HG03460 (cell line): ENCODE results near the gene KCP.
"Not testable (repeated sequence)": the region's sequence is repeated elsewhere in the genome, so short reads cannot be mapped to it uniquely, and the experiment has no call there.

ENCODE experiments used
- ATAC-seq: cut with Tn5 transposase; IDR thresholded peaks from one replicate; pipeline ENCODE4 v1.9.1; 2021; ENCODE audit not compliant: unreplicated experiment

The KCP gene

DNA sequence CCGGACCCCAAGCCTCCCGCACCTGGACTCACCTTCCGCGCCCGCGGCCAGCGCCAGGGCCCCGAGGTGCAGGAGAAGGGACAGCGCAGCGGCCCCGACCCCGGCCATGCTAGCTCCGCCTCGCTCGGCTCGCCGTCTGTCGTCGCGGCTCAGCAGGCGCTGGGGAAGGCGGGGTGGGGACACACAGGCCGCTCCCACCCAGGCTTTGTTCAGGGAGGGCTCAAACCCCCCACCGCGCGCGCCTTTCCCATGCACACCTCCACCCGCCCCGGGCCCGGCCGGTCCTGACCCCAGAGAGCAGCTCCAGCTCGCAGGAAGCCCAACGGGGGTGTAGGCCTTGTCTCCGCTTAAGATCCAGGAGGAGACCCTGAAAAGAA, at the start of gene KCP:
KCP (minus strand) TSS at position 141 of the 377 bp plus-strand sequence; CDS start at position 108, 33 bp downstream.
- ATAC-seq: no peak

DNA sequence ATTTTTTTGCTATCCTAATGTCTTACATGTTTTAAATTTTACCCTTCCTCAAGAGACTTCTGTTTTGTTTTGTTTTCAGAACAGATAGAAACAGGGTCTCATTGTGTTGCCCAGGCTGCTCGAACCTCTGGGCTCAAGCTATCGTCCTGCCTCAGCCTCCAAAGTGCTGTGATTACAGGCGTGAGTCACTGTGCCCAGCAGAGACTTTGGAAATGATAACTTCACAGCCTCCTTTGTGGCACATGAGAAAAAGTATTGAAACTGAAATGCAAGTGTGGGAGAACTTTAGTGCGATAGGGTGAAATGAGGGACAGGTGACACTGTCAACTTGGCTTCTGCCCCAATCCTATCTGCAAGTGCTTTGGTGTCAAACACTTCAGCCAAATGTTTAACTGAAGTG, 48.8 kb upstream of the KCP start:
- ATAC-seq: no peak

DNA sequence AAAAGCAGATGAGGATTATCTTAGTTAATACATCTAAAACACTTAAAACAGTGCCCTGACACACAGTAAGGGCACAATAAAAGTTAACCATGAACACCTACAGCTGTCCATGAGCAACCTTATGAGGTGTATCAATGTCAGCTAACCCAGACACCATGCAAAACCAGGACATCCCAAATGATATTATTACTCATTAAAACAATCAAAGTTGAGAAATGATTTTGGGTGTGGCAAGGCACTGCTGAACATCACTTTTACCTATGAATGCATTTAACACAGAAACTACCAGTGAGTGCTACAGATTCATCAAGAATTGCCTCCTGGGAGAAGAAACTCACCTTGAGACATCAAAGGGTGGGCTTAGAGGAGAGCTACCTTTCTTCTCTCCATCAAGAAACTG, 45.5 kb upstream of the KCP start:
- ATAC-seq: no peak

DNA sequence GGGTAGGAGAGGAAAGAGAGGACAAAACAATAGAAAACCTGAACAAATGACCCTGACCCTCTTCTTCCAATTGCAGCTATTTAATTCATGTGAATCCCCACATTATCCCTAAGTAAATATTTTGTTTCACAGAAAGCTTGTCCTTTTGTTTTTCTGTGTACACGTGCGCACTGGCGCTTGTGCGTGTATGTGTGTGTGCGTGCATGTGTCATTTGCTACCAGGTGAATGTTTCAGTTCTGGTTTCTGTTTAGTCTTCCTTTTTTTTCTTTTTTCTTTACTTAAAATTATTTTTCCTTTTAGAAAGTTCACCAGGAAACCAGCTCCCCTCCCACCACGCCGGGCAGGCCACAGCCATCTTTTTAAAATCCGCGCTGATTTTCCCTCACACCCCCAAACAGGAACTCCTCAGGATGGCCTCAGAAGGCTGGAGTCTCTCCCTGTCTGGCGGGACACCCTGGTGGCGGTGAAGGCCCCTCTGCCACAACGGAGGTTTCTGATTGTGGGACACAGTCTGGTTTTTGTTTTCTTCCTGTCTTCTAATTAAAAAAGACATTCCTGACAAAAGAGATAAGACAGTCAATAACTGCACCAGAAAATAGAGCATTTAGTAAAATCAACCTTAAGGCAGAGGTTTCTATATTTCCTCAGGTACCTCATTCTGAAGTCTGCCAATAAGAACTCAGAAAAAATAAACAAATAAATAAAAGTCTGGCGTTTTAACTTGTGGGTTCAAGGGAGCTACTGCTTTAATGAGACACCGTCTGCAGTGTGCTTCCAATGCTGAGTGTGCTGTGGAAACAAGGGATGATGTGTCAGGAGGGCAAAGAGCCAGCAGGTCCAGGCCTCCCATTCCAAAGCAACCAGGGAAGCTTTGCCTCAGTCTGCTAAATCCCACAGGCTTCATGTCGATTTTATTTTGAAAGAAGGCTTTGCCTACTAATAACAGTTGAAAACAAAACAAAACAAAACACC, 44.6 kb upstream of the KCP start:
- ATAC-seq: peak; percentile 70

DNA sequence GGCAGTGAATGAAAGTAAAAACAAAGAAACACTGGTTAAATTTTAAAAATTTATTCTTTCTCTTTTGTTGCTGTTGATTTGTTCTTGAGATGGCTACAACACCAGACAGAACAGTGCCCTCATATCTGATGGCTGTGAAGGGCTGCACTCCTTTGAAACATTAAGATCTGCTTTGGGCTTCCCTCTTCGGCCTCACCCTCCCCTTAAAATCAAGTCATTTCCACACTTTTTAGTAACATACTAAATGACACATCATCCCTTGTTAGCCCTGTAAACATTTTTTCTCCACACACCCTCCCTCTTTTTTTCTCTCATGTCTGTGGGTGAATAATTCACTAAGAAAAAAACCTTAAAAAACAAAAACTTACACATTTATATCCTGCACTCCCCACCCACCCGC, 43.6 kb upstream of the KCP start:
- ATAC-seq: no peak

DNA sequence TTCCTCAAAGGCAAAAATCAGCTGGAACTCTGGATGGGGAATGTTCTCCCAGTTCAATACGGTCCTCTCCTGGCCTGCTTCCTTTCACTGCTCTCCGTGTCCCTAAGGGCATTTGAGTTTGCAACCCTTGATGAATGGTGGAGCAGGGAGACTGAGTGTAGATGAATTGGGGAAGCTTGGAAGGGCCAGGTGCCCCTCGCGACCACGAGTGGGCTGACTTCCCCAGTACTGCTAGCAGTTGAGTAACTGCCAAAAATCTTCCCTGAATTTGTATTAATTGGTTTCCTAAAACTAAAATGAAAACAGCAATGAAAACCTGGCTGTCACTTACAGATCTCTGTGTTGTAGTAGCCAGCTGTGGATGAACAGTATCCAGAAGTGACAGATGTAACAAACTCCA, 40.8 kb upstream of the KCP start:
- no peak for ATAC-seq

DNA sequence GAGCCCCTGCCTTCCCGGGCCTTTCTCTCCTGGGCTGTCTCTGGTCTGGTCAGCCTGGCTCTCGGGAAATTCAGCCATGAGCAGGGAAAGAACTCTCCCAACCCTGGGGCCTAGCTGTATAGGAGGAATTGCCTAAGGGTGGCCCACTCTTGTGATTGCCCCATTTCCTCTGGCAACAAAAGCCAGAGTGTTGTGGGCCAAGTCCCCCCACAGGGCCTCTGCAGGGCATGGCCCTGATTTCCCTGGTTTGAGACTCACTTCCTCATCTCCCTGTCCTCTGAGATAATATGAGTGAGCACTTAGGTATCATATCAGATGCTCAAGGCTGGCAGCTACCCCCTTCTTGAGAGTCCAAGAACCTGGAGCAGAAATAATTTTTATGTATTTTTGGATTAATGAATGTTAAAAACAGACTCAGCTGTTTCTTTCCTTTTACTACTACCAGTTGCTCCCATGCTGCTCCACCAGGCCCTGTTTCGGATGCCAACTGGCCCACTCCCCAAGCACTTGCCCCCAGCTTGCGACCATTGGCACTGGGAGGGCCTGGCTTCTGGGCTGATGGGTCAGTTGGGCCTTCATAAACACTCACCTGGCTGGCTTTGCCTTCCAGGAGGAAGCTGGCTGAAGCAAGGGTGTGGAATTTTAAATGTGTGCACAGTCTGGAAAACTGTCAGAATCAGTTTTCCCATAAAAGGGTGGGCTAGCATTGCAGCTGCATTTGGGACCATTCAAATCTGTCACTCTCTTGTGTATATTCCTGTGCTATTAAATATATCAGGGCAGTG, 38.7 kb upstream of the KCP start:
- ATAC-seq: no peak

DNA sequence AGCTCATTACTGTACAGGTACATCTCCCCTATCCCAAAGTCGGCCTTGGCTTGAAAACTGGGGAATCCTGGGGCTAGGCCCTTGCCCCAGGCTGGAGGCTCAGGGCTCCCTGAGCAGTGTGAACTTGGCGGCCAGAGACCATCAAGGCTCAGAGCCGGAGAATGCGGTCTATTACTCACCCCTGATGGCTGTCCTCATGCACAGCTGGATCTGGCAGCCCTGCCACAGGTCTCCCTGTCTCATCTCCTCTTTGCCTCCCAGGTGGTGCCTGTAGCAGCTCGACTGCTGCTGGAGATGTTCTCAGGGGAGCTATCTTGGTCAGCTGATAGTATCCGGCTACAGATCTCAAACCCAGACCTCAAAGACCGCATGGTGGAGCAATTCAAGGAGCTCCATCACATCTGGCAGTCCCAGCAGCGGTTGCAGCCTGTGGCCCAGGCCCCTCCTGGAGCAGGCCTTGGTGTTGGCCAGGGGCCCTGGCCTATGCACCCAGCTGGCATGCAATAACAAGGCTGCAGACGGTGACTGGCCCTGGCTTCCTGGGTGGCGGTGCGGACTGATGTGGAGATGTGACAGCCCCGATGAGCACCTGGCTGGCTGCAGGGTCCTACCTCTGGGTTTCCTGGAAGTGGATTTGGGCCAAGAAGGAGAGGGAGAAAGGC, 37.9 kb upstream of the KCP start:
- no peak for ATAC-seq

DNA sequence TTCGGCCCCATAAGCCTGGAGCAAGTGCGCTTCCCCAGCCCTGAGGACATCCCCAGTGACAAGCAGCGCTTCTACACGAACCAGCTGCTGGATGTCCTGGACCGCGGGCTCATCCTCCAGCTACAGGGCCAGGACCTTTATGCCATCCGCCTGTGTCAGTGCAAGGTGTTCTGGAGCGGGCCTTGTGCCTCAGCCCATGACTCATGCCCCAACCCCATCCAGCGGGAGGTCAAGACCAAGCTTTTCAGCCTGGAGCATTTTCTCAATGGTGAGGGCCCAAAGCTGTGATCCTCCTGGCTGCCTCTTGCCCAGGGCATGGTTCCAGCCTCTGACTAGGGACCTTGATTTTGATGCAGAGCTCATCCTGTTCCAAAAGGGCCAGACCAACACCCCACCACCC, 37.3 kb upstream of the KCP start:
- ATAC-seq: no peak

DNA sequence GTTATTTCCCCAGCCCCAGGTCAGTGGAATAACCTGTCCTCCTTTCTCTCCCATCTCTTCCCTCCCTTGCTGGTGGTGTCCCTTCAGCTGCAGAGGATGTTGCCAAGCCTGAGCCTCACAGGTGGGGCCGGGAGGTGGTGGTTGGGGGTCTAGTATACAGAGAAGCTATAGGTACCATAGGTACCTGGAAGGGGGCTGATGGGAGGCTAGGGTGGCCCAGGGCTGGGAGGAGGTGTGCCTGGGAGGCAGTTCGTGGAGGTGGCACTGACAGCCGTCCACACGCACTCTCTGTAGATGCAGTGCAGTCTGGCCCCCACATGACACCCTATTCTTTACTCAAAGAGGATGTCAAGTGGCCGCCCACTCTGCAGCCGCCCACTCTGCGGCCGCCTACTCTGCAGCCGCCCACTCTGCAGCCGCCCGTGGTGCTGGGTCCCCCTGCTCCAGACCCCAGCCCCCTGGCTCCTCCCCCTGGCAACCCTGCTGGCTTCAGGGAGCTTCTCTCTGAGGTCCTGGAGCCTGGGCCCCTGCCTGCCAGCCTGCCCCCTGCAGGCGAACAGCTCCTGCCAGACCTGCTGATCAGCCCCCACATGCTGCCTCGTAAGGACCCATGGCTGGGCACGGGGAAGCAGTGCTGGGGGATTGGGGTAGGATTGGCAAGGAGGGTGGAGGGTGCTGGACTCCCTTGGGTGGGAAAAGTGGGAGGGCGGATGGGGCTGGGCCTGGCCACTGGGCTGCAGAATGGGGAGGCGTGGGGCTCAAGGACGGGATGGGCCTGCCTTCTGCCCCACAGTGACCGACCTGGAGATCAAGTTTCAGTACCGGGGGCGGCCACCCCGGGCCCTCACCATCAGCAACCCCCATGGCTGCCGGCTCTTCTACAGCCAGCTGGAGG, 36.7 kb upstream of the KCP start:
- ATAC-seq: no peak

DNA sequence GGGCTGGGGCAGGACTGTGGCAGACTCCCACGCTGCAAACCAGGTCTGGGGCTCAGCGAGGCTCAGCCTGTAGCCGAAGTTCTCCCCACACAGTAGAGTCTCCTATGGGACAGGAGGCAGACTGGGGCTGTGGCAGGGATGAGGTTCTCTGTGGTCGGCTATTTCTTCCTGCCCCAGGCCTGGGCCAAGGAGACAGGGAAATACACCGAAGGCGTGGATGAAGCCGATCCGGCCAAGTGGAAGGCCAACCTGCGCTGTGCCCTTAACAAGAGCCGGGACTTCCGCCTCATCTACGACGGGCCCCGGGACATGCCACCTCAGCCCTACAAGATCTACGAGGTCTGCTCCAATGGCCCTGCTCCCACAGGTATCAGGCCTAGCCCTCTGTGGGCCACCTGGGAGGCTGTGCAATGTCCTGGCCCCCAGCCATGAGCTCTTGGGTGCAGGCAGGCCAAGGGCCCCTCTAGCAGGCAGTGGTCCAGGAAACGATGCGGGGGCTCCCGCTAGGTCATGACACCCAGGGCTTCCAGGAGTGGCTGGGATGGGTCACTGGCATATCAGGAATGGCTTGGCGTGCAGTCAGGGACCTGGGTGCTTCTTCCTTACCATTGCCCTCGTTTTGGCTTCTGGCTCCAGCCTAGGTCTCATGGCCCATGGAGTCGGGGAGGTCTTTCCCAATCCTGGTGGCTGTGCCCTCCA, 35.3 kb upstream of the KCP start:
- ATAC-seq: no peak

DNA sequence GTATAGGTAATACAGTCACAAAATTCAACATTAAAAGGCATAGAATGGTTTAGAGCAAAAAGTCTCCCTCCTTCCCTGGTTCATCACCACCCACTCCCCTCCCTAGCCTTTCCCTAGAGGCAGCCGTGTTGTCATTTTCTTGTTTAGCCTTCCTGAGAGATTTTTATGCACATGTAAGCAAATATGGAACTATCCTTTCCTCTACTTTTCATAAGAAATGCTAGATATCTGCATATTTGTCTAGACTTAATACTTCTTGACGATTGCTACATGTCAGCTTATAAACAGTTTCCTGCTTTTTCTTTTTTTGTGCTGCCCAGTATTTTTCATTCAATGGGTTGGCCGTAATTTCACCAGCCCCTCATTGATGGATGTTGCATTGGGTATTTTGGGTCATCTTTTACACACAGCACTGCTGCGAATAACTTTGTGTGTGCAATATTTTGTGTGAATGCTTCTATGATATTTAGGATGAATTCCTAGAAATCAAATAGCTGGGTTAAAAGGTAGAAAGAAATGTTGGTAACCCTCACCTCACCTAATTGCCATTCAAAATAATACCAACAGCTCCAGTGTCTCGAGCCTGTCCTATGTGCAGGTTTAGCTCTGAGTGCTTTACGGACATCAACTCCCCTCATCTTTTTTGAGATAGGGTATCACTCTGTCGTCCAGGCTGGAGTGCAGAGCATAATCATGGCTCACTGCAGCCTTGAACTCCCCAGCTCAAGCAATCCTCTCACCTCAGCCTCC, 34.2 kb upstream of the KCP start:
- ATAC-seq: no peak

DNA sequence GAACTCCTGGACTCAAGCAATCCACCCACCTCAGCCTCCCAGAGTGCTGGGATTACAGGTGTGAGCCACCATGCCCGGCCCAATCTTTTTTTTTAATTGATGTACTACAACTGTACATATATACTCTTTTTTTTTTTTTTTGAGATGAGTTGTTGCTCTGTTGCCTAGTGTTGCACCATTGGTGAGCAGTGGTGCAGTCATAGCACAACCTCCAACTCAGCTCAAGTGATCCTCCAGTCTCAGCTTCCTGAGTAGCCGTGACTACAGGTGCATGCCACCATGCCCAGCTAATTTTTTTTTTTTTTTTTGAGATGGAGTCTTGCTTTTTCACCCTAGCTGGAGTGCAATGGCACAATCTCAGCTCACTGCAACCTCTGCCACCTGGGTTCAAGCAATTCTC, 32.7 kb upstream of the KCP start:
- not testable (repeated sequence) for ATAC-seq

DNA sequence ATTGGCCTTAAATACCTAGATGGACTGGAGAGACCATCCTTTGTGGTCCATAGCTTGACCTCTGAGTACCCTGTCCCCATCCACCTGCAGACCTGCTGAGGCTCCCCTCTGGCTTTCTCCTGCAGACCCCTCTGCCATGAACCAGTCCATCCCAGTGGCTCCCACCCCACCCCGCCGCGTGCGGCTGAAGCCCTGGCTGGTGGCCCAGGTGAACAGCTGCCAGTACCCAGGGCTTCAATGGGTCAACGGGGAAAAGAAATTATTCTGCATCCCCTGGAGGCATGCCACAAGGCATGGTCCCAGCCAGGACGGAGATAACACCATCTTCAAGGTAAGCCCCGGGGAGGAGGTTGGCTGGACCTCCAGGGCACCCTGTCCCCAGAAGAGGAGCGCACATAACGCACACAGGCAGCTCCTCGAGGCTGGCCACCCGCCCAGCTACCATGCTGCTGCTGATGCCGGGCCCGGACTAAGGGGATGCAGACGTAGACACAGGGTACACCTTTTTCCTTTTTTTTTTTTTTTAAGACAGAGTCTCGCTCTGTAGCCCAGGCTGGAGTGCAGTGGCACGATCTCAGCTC, 31.5 kb upstream of the KCP start:
- ATAC-seq: no peak

DNA sequence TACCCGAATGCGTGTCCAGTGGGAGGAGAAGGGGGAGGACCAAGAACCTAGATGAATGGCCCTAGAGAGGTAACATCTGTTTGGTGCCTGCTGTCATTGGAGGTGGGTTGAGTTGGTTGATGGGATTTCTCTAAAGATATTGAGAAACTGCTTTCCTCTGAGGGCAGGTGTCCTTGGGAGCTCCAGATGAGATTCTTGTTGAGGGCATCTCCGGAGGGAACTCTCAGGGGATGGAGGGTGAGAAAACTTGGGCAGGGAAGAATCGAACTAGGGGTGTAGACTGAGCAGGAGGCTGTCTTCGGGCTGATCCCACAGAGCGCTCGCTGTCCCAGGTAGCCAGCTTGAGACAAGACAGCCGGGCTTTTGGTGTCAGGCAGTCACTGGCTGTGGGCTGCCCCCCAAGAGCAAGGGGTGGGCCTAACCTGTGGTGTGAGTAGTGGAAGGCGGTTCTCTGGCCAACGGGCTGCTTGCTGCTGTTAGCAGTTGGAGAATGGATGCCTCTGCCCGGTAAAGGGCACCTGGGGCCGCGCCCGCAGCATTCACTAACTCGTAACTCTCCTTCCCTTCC, 30.9 kb upstream of the KCP start:
- ATAC-seq: no peak

DNA sequence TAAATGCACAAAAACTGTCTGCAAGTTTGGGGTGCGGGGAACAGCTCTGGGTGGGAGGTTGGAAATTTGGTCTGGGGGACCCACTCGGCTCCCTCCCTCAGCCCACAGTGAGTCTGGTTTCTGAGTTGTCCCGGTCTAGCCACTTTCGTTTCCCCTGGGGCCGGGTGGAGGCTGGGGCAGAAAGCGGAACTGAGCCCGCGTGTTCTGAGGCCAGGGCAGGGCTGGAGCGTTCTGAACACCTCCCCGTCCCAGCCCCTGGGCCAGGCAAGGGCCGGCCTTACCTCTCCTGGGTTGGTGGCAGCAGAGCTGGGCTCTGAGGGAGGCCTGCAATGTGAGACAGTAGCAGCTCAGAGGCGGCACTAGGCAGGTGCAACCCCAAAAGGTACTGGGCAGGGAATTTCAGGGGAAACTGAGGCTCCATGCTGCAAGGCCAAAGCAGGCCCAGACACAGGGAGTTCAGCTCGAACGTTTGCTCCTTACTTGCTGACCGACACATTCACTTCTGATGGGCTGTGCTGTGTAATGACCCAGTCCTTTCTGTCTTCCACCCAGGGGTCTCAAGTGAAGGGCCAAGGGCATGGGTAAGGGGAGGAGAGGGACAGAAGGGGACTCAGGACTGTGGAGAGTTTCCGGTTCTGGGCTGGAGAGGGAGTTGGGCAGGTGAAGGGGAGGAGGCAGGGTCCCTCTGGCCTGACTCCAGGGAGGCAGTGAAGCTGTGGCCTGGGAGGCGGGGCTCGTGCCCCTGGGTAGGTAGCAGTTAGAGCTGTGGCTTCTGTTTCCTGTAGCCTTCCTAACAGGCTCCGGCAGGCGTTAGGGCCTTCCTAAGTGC, 30.2 kb upstream of the KCP start:
- peak; percentile 54 for ATAC-seq

DNA sequence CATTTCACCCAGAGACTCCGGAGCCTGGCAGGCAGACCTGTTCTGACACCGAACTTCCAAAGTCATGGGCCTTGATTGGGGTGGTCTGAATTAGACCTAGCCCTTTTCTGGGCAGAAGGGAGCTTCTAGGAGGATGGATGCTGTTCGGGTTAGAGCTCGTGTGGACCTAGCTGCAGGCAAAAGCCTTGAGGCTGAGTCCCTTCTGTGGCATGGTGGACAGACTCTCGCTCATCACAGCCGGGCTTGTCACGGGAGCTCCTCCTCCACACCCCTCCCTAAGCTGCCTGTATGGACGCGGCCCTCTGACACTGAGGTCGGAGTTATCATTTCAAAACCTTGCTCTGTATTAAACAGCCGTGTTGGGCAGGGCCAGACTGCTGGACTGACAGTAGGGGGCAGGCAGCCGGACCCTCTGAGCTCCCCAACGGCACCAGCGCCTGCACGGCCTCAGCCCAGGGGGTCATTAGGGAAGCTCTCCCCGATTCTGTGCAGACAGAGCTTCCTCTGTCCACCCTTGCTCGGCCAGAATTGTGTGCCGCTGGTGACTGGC, 29.4 kb upstream of the KCP start:
- ATAC-seq: peak; percentile 18
